ENCODE data around the gene ILK.

DNA sequence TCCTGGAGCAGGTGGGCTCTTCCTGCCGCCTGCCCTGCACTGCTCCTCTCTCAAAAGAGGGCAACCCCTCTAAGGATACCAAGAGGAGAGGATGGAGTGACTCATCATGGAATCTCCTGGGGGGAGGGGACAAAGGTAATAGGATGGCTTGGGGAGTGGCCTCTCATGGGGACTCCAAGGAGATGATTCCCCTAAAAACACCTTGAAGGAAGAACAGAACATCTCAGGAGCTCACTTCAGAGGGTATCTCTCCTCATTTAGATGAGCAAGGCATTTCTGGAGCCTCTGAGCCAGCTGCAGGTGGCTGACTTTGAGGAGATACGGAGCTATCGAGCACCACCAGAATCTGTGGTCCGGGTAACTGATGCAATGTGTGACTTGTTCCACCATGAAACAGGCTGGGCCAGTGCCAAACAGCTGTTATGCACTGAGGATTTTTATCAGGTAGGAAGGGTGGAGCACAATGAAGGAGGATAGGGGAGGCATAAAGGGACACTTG, 40.4 kb upstream of the ILK start:
- TF ChIP-seq, protein P1, sequence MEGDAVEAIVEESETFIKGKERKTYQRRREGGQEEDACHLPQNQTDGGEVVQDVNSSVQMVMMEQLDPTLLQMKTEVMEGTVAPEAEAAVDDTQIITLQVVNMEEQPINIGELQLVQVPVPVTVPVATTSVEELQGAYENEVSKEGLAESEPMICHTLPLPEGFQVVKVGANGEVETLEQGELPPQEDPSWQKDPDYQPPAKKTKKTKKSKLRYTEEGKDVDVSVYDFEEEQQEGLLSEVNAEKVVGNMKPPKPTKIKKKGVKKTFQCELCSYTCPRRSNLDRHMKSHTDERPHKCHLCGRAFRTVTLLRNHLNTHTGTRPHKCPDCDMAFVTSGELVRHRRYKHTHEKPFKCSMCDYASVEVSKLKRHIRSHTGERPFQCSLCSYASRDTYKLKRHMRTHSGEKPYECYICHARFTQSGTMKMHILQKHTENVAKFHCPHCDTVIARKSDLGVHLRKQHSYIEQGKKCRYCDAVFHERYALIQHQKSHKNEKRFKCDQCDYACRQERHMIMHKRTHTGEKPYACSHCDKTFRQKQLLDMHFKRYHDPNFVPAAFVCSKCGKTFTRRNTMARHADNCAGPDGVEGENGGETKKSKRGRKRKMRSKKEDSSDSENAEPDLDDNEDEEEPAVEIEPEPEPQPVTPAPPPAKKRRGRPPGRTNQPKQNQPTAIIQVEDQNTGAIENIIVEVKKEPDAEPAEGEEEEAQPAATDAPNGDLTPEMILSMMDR (IDR thresholded peaks at IDR 0.05 in 8 of 11, conservative IDR thresholded peaks at IDR 0.05 in 3 of 11) = no peak
- TF ChIP-seq POLR2A (IDR thresholded peaks at IDR 0.05) (no peak), POLR2AphosphoS5 (IDR thresholded peaks at IDR 0.05) (no peak)
